OCI-LY7 (cell line): ENCODE measurements around the gene ADSS1.

Source experiments
- CTCF ChIP-seq: fragments of 200-600 bp; sonication (generic); conservative IDR thresholded peaks from 2 replicates; pipeline ENCODE4 v1.5.1; 2014; ENCODE audit warnings: mild to moderate bottlenecking, antibody characterized with exemption, low read length, moderate library complexity, mixed read lengths
- EZH2phosphoT487 ChIP-seq: fragments of 200-600 bp; sonication (generic); IDR thresholded peaks from 2 replicates; pipeline ENCODE4 v1.6.1; 2018; ENCODE audit warnings: low read depth, borderline replicate concordance, mild to moderate bottlenecking, mixed run types, antibody characterized with exemption, low read length, moderate library complexity, mixed read lengths

GRCh38 chr14:104778694-104779331 is 54.8 kb downstream of the ADSS1 start:
- TF ChIP-seq CTCF (no peak), EZH2phosphoT487 (no peak)
